SJSA1 (cell line): Measurements from ENCODE around the gene FHOD3. TPM values are rescaled to one million over a fixed set of nuclear protein-coding genes. Genes with fewer than 3 reads are reported as not detected.

Source experiments
- DNase-seq, 2 experiments: peaks; one replicate each; pipeline ENCODE4 v3.0.0-alpha.2; 2015 to 2020; ENCODE audit warnings: low spot score in 2 of 2, low read depth in 1 of 2
- H3K27ac ChIP-seq: fragments of 250-450 bp; sonication (Bioruptor Pico); 2 replicates; pipeline ENCODE4 v1.5.1; 2020; ENCODE audit warnings: mild to moderate bottlenecking, moderate library complexity
- H3K27me3 ChIP-seq: fragments of 250-450 bp; sonication (Bioruptor Pico); replicated peaks from 2 replicates; pipeline ENCODE4 v1.5.1; 2020; ENCODE audit warnings: mild to moderate bottlenecking, moderate library complexity
- H3K36me3 ChIP-seq: fragments of 250-450 bp; sonication (Bioruptor Pico); 2 replicates; pipeline ENCODE4 v1.5.1; 2020; ENCODE audit warnings: mild to moderate bottlenecking
- H3K4me1 ChIP-seq: fragments of 250-450 bp; sonication (Bioruptor Pico); replicated peaks from 2 replicates; pipeline ENCODE4 v1.6.1; 2021; ENCODE audit warnings: mild to moderate bottlenecking
- H3K4me3 ChIP-seq: fragments of 250-450 bp; sonication (Bioruptor Pico); 2 replicates; pipeline ENCODE4 v1.5.1; 2020; ENCODE audit warnings: mild to moderate bottlenecking
- H3K9me3 ChIP-seq: fragments of 250-450 bp; sonication (Bioruptor Pico); replicated peaks from 2 replicates; pipeline ENCODE4 v1.5.1; 2020; ENCODE audit warnings: mild to moderate bottlenecking
- total RNA-seq: library from RNA; depleted of rRNA; stranded (reverse); fragments of >200 nt; shearing (Covaris generic); gene quantifications from 2 replicates; pipeline ENCODE4 v1.2.3, GENCODE V29; 2014

FHOD3 gene
- total RNA-seq, 1 experiment from 2014 or later = 0.53 TPM

DNA sequence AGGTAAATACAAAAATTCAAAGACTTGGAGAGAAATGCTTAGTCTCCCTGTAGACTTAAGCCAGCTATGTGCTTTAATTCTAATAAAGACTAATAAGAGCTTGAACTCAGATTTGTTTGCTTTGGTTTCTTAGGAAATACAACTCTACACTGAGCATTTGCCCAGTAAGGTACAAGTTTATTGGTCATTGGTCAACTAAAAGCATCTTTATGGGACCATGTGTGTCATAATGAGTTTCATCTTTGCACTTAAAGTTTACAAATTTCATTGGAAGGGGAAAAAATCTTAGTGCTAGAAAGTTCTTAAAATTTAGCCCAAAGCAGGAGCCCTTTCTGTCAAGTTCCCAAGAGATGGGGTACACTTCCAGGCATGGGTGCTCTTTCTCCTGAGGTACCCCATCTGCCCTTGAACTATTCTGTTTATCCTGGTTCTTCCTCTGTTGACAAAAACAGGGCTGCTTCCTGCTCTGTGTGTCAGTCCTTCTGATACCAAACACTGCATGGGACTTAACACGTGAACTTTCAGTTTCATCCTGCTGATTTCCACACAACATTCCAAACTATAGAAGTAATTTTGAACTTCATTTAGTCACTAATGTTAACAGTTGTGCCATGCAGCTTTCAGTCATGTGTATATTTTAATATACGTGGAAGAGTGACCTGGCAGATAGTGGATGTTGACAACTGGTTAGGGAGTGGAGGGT, 331.1 kb downstream of the FHOD3 start:
- Histone ChIP-seq H3K27me3 (no peaks in the 10 kb centered on the region), H3K36me3 (no peaks in the 10 kb centered on the region), H3K9me3 (no peaks in the 10 kb centered on the region; the same call in 1 of the 2 replicates), H3K27ac (no peak overlapping the region), H3K4me3 (no peak overlapping the region), H3K4me1 (no peaks in the 10 kb centered on the region)
- DNase-seq = no peak

DNA sequence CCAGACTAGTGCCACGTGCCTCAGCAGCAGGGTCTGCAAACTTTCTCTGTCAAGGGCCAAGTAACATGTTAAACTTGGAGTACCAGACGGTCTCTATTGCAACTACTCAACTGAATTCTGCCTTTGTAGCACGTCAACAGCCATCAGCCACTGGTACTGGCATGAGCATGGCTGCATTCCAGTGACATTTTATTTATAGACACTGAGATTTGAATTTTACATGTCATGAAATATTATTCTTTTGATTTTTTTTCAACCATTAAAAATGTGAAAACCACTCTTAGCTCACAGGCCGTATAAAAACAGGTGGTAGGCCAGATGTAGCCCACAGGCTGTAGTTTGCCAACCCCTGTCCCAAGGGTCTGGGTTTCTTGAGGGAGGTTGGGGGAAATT, 331.6 kb downstream of the FHOD3 start:
- H3K27ac ChIP-seq = no peak overlapping the region
- H3K36me3 ChIP-seq = no peaks in the 10 kb centered on the region
- no peaks in the 10 kb centered on the region for H3K27me3 ChIP-seq
- no peak for DNase-seq
- no peak overlapping the region for H3K4me3 ChIP-seq
- H3K9me3 ChIP-seq = no peaks in the 10 kb centered on the region; the same call in 1 of the 2 replicates
- no peaks in the 10 kb centered on the region for H3K4me1 ChIP-seq

DNA sequence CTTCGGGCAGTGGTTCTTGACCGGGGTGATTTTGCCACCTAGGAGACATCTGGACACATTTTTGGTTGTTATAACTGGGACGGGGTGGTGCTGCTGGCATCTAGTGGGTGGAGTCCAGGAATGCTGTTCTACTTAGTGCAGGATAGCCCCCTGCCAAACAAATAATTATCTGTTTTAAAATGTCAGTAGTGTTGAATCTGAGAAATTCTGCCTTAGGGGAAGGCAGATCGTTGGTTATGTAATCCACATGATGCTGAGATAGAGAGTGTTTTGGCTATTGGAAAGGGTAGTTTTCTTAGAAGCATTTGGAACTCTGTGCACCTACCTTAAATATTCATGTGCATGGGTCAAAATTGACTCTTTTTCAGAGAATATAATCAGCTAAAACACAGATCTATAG, 332.3 kb downstream of the FHOD3 start:
- H3K27ac ChIP-seq = no peak overlapping the region
- H3K27me3 ChIP-seq = no peaks in the 10 kb centered on the region
- DNase-seq = no peak
- no peaks in the 10 kb centered on the region for H3K4me1 ChIP-seq
- no peak overlapping the region for H3K4me3 ChIP-seq
- H3K9me3 ChIP-seq = no peaks in the 10 kb centered on the region; the same call in 1 of the 2 replicates
- H3K36me3 ChIP-seq = no peaks in the 10 kb centered on the region

DNA sequence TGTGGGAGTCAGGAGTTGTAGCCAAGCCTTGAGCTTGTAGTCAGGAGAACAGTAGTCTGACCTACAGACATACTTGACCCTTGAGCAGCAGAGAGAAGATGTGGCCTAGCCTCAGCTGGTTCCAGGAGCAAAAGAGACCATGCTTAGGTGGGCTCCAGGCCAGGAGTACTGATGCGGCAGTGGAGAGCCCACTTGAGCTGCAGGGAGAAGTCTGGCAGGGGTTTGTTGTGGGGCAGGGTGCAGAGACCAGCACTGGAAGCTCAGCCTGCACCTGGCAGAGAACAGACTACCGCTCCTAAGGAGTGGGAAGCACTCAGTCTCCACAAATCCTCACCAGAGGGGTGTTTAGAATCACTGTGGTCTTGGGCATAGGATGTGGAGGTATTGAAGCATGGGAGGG, 333.4 kb downstream of the FHOD3 start:
- Histone ChIP-seq H3K27me3 (no peaks in the 10 kb centered on the region), H3K4me3 (no peak overlapping the region), H3K4me1 (no peaks in the 10 kb centered on the region), H3K9me3 (no peaks in the 10 kb centered on the region; the same call in 1 of the 2 replicates), H3K36me3 (no peaks in the 10 kb centered on the region), H3K27ac (no peak overlapping the region)
- no peak for DNase-seq

DNA sequence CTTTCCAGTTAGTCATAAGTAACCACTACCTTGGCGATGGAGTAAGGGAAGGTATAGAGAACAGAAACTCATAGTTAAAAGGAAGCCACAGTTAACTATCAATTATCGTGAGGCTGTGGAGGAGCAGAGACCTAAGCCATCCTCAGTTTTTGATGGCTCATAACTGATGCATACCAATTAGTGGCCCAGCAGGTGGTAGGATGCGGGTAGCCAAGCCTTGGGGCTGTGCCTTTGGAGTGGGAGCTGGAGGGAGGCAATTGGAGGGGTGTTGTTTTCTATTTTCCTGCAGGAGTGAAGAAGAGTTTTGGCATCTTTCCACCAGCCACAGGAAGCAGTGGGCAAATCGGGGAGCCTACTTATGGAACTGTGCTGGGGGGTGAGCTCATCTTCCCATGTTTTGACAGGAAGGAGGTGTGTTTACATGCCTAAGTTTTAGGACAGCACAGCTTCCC, 336.5 kb downstream of the FHOD3 start:
- no peaks in the 10 kb centered on the region for H3K27me3 ChIP-seq
- H3K9me3 ChIP-seq = no peaks in the 10 kb centered on the region; the same call in 1 of the 2 replicates
- no peak for DNase-seq
- no peak overlapping the region for H3K27ac ChIP-seq
- H3K36me3 ChIP-seq = no peaks in the 10 kb centered on the region
- H3K4me3 ChIP-seq = no peak overlapping the region
- no peaks in the 10 kb centered on the region for H3K4me1 ChIP-seq

DNA sequence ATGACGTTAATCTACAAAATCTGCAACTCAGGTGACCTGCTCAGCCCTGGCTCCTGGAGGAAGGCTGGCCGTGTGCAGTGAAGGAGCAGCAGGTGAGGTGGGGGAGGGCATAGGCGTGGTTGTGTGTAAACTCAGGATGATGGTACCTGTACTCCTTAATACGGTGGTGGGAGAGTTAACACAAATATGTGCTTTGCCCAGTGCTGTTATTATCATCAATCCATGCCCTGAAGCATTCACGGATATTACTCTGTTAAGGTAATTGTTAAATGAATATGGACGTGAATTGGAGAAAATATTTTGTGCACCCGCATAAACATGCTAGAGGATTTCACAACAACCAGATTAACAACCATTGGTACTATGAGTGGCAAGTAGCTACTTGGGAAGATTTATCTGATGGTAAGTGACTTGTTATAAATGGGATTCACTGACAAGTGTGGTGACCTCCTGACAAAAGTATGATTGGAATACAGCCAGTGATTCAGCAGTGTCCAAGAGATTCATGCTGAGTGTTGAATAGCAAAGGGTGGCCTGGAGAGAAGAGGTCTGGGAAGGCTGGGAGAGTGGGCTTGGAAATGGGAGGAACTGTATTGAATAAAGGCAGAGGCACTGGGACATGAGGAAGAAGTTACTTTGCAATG, 337.2 kb downstream of the FHOD3 start:
- no peaks in the 10 kb centered on the region for H3K27me3 ChIP-seq
- no peaks in the 10 kb centered on the region for H3K4me1 ChIP-seq
- H3K27ac ChIP-seq = no peak overlapping the region
- H3K36me3 ChIP-seq = no peaks in the 10 kb centered on the region
- H3K9me3 ChIP-seq = no peaks in the 10 kb centered on the region; the same call in 1 of the 2 replicates
- no peak for DNase-seq
- no peak overlapping the region for H3K4me3 ChIP-seq

DNA sequence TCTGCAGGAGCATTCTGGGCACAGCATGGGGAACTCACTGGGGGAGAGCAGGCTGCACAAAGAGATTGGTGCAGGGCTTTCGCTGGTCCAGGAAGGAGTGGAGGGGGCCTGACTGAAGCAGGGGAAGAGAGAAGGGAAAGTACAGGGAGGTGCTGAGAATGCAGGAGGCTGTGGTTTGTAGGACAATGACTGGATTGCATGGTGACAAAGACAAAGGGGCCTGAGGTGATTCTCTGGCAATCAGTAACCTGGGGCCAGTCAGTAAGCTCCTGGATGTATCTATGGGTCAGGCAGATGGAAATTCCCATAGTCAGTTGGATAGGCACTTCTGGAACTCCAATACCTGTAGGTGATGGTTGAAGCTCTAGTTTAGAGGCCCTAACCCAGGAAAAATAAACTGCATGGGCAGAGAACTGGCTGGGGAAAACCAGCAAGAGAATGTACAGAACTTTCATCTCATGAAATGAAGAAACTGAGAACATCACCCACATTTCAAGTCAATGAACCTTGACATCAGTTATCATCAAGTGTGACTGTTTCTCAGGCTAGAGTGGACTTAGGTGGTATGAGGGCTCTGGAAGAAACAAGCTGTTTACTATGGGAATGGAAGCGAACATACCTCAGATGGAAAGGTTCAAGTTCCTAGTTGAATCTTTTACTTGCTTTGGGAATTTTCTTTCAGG, 338.0 kb downstream of the FHOD3 start:
- no peak overlapping the region for H3K27ac ChIP-seq
- no peaks in the 10 kb centered on the region; the same call in 1 of the 2 replicates for H3K9me3 ChIP-seq
- H3K4me1 ChIP-seq = no peaks in the 10 kb centered on the region
- no peak for DNase-seq
- H3K36me3 ChIP-seq = no peaks in the 10 kb centered on the region
- no peaks in the 10 kb centered on the region for H3K27me3 ChIP-seq
- no peak overlapping the region for H3K4me3 ChIP-seq

DNA sequence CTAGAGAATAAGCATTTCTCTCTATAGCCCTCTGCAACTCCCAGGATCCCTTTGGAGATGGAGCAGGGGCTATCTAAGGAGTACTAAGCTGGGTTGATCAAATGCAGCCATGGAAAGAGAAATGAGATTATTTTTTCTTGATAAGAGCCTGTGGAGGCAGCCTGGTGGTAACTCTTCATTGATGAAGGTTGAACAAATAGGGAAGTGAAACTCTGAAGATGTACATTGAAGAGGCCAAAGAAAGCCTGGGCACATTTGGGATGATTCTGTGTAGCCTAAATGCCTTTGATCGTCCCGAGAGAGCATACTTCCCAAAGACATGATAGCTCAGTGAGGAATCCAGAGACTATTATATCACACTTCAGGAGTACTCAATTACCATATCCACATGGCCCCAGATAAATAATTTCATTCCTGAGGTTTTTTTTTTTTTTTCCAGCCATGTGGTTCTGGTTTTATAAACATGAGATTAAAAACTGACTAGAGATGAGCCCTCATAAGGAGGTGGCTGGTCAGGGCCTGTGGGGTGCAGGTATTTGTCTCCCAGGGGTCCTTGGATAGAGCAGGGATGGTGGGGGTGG, 338.8 kb downstream of the FHOD3 start:
- no peaks in the 10 kb centered on the region for H3K4me1 ChIP-seq
- DNase-seq = no peak

DNA sequence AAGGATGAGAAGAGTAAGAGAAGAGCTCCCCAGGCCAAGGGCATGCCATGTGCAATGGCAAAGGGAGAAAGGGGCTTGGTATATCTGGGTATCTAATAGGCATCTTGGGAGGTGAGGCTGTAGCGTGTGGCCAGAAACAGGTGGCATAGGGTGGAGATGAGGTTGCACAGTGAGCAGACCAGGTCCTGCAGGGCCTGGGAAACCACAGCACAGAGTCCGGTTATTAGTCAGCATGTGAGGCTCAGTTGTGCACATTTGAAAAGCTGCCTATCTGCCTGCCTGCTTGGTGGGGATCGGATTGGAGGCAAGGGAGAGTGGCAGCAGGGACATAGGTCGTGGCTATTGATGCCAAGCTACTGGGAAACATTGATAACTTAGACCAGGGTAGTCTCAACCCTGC, 340.7 kb downstream of the FHOD3 start:
- DNase-seq = no peak
- H3K27ac ChIP-seq = no peak overlapping the region
- H3K4me3 ChIP-seq = no peak overlapping the region
- no peaks in the 10 kb centered on the region for H3K27me3 ChIP-seq
- H3K4me1 ChIP-seq = no peaks in the 10 kb centered on the region
- no peaks in the 10 kb centered on the region for H3K36me3 ChIP-seq
- H3K9me3 ChIP-seq = no peaks in the 10 kb centered on the region

More for the DNA sequence above, 338.8 kb downstream of the FHOD3 start:
- no peak overlapping the region for H3K4me3 ChIP-seq
- no peaks in the 10 kb centered on the region; the same call in 1 of the 2 replicates for H3K9me3 ChIP-seq
- no peaks in the 10 kb centered on the region for H3K36me3 ChIP-seq
- H3K27me3 ChIP-seq = no peaks in the 10 kb centered on the region
- no peak overlapping the region for H3K27ac ChIP-seq

DNA sequence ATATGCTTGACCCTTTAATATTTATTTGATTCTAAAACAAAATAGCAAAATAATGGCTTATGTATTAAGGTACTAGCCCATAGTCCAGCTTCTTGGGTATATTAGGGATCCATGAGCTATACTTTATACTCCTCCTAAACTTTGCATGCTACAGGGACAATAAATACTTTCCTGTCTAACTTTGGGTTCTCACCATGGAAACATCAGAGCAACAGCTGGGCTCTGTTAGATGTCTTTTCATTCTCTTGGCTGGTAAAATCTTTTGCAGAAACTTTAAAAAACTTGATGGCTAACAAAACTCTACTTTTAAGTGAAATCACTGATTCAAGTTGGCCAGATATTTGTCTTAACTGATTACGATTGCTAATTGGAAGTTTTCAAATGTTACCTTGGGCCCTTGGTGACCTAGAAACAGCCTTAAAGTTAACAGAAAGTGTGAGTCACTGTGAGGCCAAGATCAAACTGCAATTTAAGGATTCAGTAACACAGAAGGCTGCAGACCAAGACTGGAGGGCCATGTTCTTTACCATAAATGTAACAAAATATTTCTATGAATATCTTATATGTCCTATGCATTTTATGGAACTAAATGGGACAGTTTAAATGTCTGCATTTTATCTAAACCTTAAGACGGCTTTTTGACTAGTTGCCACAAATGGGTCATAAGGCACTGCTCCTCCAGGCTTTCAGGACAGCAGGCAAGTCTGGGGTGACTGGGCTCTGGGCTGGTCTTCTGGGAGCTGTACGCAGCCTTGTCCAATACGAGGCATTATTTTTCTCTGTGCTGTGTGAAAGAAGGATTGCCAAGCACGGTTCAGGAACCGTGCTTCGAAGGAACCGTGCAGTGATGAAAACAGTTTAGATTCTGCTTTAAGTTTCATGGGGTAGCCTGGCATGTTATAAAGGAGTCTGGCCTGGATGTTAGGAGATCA, 342.8 kb downstream of the FHOD3 start:
- Histone ChIP-seq H3K9me3 (no peaks in the 10 kb centered on the region), H3K36me3 (no peaks in the 10 kb centered on the region), H3K4me3 (no peak overlapping the region), H3K4me1 (no peaks in the 10 kb centered on the region), H3K27me3 (no peaks in the 10 kb centered on the region), H3K27ac (no peak overlapping the region)
- no peak for DNase-seq

DNA sequence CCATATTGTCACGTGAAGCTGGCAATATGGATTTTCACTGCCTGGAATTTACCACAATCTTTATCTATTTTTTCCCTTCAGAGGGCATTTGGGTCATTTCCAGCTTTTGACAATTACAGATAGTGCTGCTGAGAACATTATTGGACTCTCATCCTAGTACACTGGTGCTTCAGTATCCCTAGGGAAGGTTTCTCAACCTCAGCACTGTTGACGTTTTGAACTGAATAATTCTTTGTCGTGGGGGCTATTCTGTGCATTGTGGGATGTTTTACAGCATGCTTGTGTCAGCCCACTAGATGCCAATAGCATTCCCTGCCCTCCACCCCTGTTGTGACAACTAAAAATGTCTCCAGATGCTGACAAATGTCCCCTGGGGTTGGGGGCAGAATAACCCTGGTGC, 345.5 kb downstream of the FHOD3 start:
- Histone ChIP-seq H3K27me3 (no peaks in the 10 kb centered on the region), H3K9me3 (no peaks in the 10 kb centered on the region), H3K27ac (no peak overlapping the region), H3K4me3 (no peak overlapping the region), H3K36me3 (no peaks in the 10 kb centered on the region), H3K4me1 (no peaks in the 10 kb centered on the region)
- DNase-seq = no peak

DNA sequence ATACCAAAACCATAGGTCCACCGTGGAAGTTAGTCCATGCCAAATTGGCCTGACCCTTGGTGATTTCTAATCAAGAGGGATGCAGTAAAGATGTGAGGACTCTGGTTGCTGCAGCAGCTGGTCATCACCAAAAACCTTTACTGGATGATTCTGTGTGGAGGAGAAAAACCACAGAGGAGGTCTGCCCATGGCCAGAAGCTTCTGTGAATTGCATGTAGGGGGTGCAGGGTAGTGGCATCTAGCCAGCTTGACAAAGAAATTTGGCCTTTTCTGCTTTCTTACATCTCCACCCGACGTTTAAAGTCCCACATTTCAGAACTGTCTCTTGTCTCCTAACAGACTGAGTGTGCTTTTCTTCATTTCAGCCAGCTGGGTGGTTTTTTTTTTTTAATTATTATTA, 351.3 kb downstream of the FHOD3 start:
- Histone ChIP-seq H3K27ac (no peak overlapping the region), H3K4me3 (no peak overlapping the region), H3K4me1 (no peaks in the 10 kb centered on the region), H3K27me3 (0 out of 2 replicates have a peak, but pooled peaks cover 5% of the 10 kb centered on the region), H3K9me3 (no peaks in the 10 kb centered on the region), H3K36me3 (no peaks in the 10 kb centered on the region)
- DNase-seq = no peak

DNA sequence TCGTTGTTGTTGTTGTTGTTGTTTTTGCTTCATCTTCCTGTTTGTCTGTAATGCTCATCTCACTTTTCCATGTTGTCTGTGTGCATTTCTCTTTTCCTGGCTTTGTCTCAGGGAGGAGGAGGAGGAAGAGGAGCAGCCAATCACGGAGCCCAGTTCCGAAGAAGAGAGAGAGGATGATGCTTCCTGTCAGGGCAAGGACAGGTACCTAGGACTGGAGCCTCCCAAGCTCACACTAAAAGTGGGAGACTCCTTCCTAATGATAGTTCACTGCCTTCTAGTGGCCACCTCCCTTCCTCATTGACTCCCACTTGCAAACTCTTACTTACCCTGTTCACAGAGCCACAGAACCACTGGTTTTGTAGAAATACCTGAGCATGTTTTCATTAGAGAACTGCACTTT, 351.7 kb downstream of the FHOD3 start:
- no peak overlapping the region for H3K4me3 ChIP-seq
- 0 out of 2 replicates have a peak, but pooled peaks cover 5% of the 10 kb centered on the region for H3K27me3 ChIP-seq
- H3K27ac ChIP-seq = no peak overlapping the region
- no peak for DNase-seq
- no peaks in the 10 kb centered on the region for H3K36me3 ChIP-seq
- H3K4me1 ChIP-seq = no peaks in the 10 kb centered on the region
- H3K9me3 ChIP-seq = no peaks in the 10 kb centered on the region
